DOHH2 (cell line): ENCODE results near the gene CTPS2.
"Not testable (repeated sequence)": the region's sequence is repeated elsewhere in the genome, so short reads cannot be mapped to it uniquely, and the experiment has no call there.

Experiments
- CTCF ChIP-seq: fragments of 200-600 bp; sonication (generic); IDR thresholded peaks from one replicate; pipeline ENCODE4 v1.5.1; 2014; ENCODE audit warnings: antibody characterized with exemption, mild to moderate bottlenecking, low read depth, low read length; ENCODE audit not compliant: poor library complexity, severe bottlenecking
- EZH2phosphoT487 ChIP-seq: fragments of 200-600 bp; sonication (generic); IDR thresholded peaks from 2 replicates; pipeline ENCODE4 v1.6.1; 2017; ENCODE audit warnings: borderline replicate concordance, mild to moderate bottlenecking, antibody characterized with exemption, low read length, moderate library complexity, mixed read lengths

DNA sequence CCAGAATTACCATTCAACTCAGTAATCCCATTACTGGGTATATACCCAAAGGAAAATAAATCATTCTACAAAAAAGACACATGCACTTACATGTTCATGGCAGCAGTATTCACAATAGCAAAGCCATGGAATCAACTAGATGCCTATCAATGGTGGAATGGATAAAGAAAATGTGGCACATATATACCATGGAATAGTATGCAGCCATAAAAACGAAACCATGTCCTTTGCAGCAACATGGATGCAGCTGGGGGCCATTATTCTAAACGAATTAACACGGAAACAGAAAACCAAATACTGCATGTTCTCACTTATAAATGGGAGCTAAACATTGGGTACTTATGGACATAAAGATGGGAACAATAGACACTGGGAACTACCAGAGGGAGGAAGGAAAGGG, 101.8 kb downstream of the CTPS2 start:
- TF ChIP-seq CTCF, EZH2phosphoT487: not testable (repeated sequence)
